OCI-LY3 (cell line): ENCODE results near the gene RHOB.

ENCODE experiments used
- H2AFZ ChIP-seq: fragments of 200-600, 300-600 bp; shearing (Covaris generic); 2 replicates; pipeline ENCODE4 v1.6.0; 2014; ENCODE audit warnings: antibody characterized with exemption, low read depth, low read length
- H3K27ac ChIP-seq: fragments of 200-600, 300-600 bp; sonication (generic); 2 replicates; pipeline ENCODE4 v1.5.1; 2014; ENCODE audit warnings: mild to moderate bottlenecking, low read length, moderate library complexity, mixed read lengths
- H3K27me3 ChIP-seq: fragments of 200-600, 300-600 bp; sonication (generic); 2 replicates; pipeline ENCODE4 v1.6.1; 2014; ENCODE audit warnings: low read depth, low read length, mixed read lengths
- H3K36me3 ChIP-seq: fragments of 200-600, 300-600 bp; sonication (generic); replicated peaks from 2 replicates; pipeline ENCODE3; 2014; ENCODE audit warnings: low read depth, low read length, mixed read lengths
- H3K4me1 ChIP-seq: fragments of 300-600, 200-600 bp; sonication (generic); 2 replicates; pipeline ENCODE4 v1.6.1; 2014; ENCODE audit warnings: low read length, mixed read lengths
- H3K4me2 ChIP-seq: fragments of 200-600, 300-600 bp; sonication (generic); 2 replicates; pipeline ENCODE4 v1.6.1; 2014; ENCODE audit warnings: low read length, mixed read lengths
- H3K4me3 ChIP-seq: fragments of 300-600, 200-600 bp; sonication (generic); 2 replicates; pipeline ENCODE4 v1.5.1; 2014; ENCODE audit warnings: antibody characterized with exemption, mild to moderate bottlenecking, low read length, moderate library complexity
- H3K79me2 ChIP-seq: fragments of 300-600, 200-600 bp; shearing (Covaris generic); 2 replicates; pipeline ENCODE4 v1.6.1; 2014; ENCODE audit warnings: mild to moderate bottlenecking, low read length, mixed read lengths
- H3K9ac ChIP-seq: fragments of 300-600, 200-600 bp; shearing (Covaris generic); 2 replicates; pipeline ENCODE4 v1.6.0; 2014; ENCODE audit warnings: mild to moderate bottlenecking, low read length, moderate library complexity
- H3K9me3 ChIP-seq: fragments of 200-600, 300-600 bp; shearing (Covaris generic); 2 replicates; pipeline ENCODE4 v1.6.1; 2014; ENCODE audit warnings: low read length, mixed read lengths; ENCODE audit not compliant: insufficient read depth
- H4K20me1 ChIP-seq: fragments of 200-600, 300-600 bp; sonication (generic); 2 replicates; pipeline ENCODE4 v1.6.1; 2016; ENCODE audit warnings: low read length, mixed read lengths; ENCODE audit not compliant: insufficient read depth
- CTCF ChIP-seq: fragments of 200-600, 300-600 bp; sonication (generic); IDR thresholded peaks from 2 replicates; pipeline ENCODE4 v1.5.1; 2014; ENCODE audit warnings: antibody characterized with exemption, low read length, low read depth
- EZH2phosphoT487 ChIP-seq: fragments of 200-600 bp; shearing (Covaris generic); IDR thresholded peaks from 2 replicates; pipeline ENCODE4 v1.6.1; 2018; ENCODE audit warnings: antibody characterized with exemption, mixed run types, low read depth

RHOB gene

GRCh38 chr2:20422402-20423271 is 24.2 kb upstream of the RHOB start:
- no peak overlapping the region for H3K4me3 ChIP-seq
- no peak overlapping the region for H3K27ac ChIP-seq
- no peak overlapping the region for H2AFZ ChIP-seq
- H3K36me3 ChIP-seq, result no peaks in the 10 kb centered on the region
- no peaks in the 10 kb centered on the region for H4K20me1 ChIP-seq
- H3K27me3 ChIP-seq, result no peaks in the 10 kb centered on the region
- peak; percentile 45 for TF ChIP-seq CTCF
- no peak for TF ChIP-seq EZH2phosphoT487
- no peak overlapping the region for H3K9ac ChIP-seq
- H3K4me2 ChIP-seq, result no peak overlapping the region
- H3K79me2 ChIP-seq, result no peaks in the 10 kb centered on the region
- H3K4me1 ChIP-seq, result peaks cover 11% of the 10 kb centered on the region
- no peaks in the 10 kb centered on the region for H3K9me3 ChIP-seq

GRCh38 chr2:20423359-20423758 is 23.5 kb upstream of the RHOB start:
- Histone ChIP-seq H3K4me3 (no peak overlapping the region), H3K4me1 (peaks cover 11% of the 10 kb centered on the region), H4K20me1 (no peaks in the 10 kb centered on the region), H3K9me3 (no peaks in the 10 kb centered on the region), H3K9ac (no peak overlapping the region), H3K27me3 (no peaks in the 10 kb centered on the region), H3K36me3 (no peaks in the 10 kb centered on the region), H3K27ac (no peak overlapping the region), H2AFZ (no peak overlapping the region), H3K79me2 (no peaks in the 10 kb centered on the region), H3K4me2 (no peak overlapping the region)
- TF ChIP-seq EZH2phosphoT487, result no peak
- TF ChIP-seq CTCF, result no peak

- no peak overlapping the region for H3K9ac ChIP-seq
- no peak overlapping the region for H3K27ac ChIP-seq
- H3K4me3 ChIP-seq, result no peak overlapping the region
- no peaks in the 10 kb centered on the region for H3K9me3 ChIP-seq
- H2AFZ ChIP-seq, result no peak overlapping the region
- H3K4me2 ChIP-seq, result no peak overlapping the region
- H3K79me2 ChIP-seq, result no peaks in the 10 kb centered on the region
- H3K4me1 ChIP-seq, result peaks cover 11% of the 10 kb centered on the region
- TF ChIP-seq CTCF, result no peak
- no peak for TF ChIP-seq EZH2phosphoT487
- no peaks in the 10 kb centered on the region for H4K20me1 ChIP-seq
- H3K27me3 ChIP-seq, result no peaks in the 10 kb centered on the region
- H3K36me3 ChIP-seq, result no peaks in the 10 kb centered on the region
These were observed 23.0 kb upstream of the RHOB start for GRCh38 chr2:20423847-20424246.

- TF ChIP-seq CTCF (no peak), EZH2phosphoT487 (no peak)
- no peak overlapping the region for H3K4me3 ChIP-seq
- peak overlapping the region; percentile 80 for H2AFZ ChIP-seq
- no peaks in the 10 kb centered on the region for H3K27me3 ChIP-seq
- no peak overlapping the region for H3K27ac ChIP-seq
- H3K9ac ChIP-seq, result no peak overlapping the region
- peaks cover 18% of the 10 kb centered on the region for H3K4me1 ChIP-seq
- H4K20me1 ChIP-seq, result no peaks in the 10 kb centered on the region
- no peaks in the 10 kb centered on the region for H3K36me3 ChIP-seq
- H3K79me2 ChIP-seq, result no peaks in the 10 kb centered on the region
- H3K9me3 ChIP-seq, result no peaks in the 10 kb centered on the region
- peak overlapping the region; percentile 26 for H3K4me2 ChIP-seq
These were observed 22.3 kb upstream of the RHOB start for GRCh38 chr2:20424300-20425290.
